Aorta (tissue), 5 donors: ENCODE measurements around the gene ASCC3. TPM values are rescaled to one million over a fixed set of nuclear protein-coding genes. Genes with fewer than 3 reads are reported as not detected.

Experiments used
- ATAC-seq: fragments of 200-7000 bp; cut with Tn5 transposase; one replicate; pipeline ENCODE4 v1.9.1; 2022; ENCODE audit warnings: moderate library complexity; ENCODE audit not compliant: low FRiP score
- DNase-seq, 2 donors: peaks; one replicate each; pipeline ENCODE4 v3.0.0-alpha.2; 2020
- H3K27ac ChIP-seq, 2 donors: one replicate each; pipeline ENCODE4 v1.5.1; 2013; ENCODE audit warnings: low read length in 2 of 2, mild to moderate bottlenecking in 2 of 2, moderate library complexity in 2 of 2, control low read depth in 1 of 2, inconsistent platforms in 1 of 2, low read depth in 1 of 2
- H3K27me3 ChIP-seq, 2 donors: one replicate each; pipeline ENCODE4 v1.6.1; 2013; ENCODE audit warnings: control low read depth in 1 of 2, low read length in 1 of 2, mild to moderate bottlenecking in 1 of 2, moderate library complexity in 1 of 2; ENCODE audit not compliant: insufficient read depth in 2 of 2, control insufficient read depth in 1 of 2
- H3K36me3 ChIP-seq, 2 donors: one replicate each; pipeline ENCODE4 v1.6.1; 2013; ENCODE audit warnings: control low read depth in 1 of 2, low read length in 1 of 2, mild to moderate bottlenecking in 1 of 2; ENCODE audit not compliant: insufficient read depth in 2 of 2, control insufficient read depth in 1 of 2
- H3K4me1 ChIP-seq, 2 donors: one replicate each; pipeline ENCODE4 v1.6.1; 2013; ENCODE audit warnings: low read length in 2 of 2, control low read depth in 1 of 2, mild to moderate bottlenecking in 1 of 2, moderate library complexity in 1 of 2; ENCODE audit not compliant: insufficient read depth in 2 of 2, control insufficient read depth in 1 of 2
- H3K4me3 ChIP-seq, 2 donors: one replicate each; pipeline ENCODE4 v1.5.1; 2013; ENCODE audit warnings: low read length in 2 of 2, control low read depth in 1 of 2, mild to moderate bottlenecking in 1 of 2
- H3K9me3 ChIP-seq: one replicate; pipeline ENCODE4 v1.6.1; 2013; ENCODE audit warnings: mild to moderate bottlenecking, low read length; ENCODE audit not compliant: control insufficient read depth
- WGBS, 2 donors: extraction: QIAGEN DNeasy Blood & Tissue Kit; methylation state at CpG; one replicate each; pipeline ENCODE4 v1.1.7; 2013; 5-methylcytosine and 5-hydroxymethylcytosine counted together
- intact Hi-C, 2 donors: fragments of 100-400 bp; cut with DNase I; formaldehyde crosslinking; loops; one replicate each; pipeline versions ENCODE4 v1.14.2 to v1.15.0; 2022
- polyA plus RNA-seq, 2 donors: library from polyadenylated mRNA; stranded (reverse); fragments of 200-250 nt; gene quantifications; one replicate each; pipeline ENCODE4 v1.2.3, GENCODE V29; 2013
- total RNA-seq, 2 donors: library from RNA; stranded (reverse); fragmentation: NEBNext Ultra II Directional; extraction: Animal tissue kit (Norgen Biotek cat#: 25700); gene quantifications; one replicate each; pipeline ENCODE4 v1.2.1, GENCODE V29; 2021
- donor health status: healthy with polysubstance abuse.
- donor health status: Bipolar disorder and iron deficiency.
- donor health status: DM: no; HTN: no; CAD: no.
- donor health status: DM: no; HTN: no; CAD: no.
- donor health status: DM: yes; HTN: yes; CAD: no.

Gene ASCC3
- total and polyA plus RNA-seq, 4 donors: 3.5 to 46.9 (median 26.8) TPM

DNA sequence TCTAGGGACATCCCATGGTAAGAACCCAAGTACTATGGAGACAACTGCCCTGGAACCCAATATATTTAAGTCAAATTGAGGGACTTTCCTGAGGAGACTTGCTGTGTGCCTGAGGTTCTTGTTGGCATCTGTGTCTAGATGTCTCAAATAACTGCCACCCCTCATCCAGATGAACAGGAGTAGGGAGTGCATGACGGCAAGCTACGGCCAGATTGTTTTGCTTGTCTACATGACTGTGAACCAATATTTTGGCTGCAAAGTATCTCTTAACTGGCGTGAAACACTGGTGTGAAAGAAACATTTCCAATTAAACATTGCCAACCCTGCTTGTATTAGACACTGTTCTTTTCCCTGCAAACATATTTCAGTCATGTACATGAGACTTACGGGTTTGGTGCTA, 364.0 kb downstream of the ASCC3 start:
- 92 to 96% methylated on average over 4 of the region's 4 CpGs for WGBS, 2 donors
- no peaks in the 10 kb centered on the region for H3K9me3 ChIP-seq
- intact Hi-C loops: no loop called here
- no peak for ATAC-seq
- peaks cover 1 to 6% of the 10 kb centered on the region in 2 donors for H3K36me3 ChIP-seq
- no peak for DNase-seq
- no peak overlapping the region for H3K27ac ChIP-seq
- no peaks in the 10 kb centered on the region for H3K27me3 ChIP-seq
- no peak overlapping the region for H3K4me3 ChIP-seq
- no peaks in the 10 kb centered on the region for H3K4me1 ChIP-seq

DNA sequence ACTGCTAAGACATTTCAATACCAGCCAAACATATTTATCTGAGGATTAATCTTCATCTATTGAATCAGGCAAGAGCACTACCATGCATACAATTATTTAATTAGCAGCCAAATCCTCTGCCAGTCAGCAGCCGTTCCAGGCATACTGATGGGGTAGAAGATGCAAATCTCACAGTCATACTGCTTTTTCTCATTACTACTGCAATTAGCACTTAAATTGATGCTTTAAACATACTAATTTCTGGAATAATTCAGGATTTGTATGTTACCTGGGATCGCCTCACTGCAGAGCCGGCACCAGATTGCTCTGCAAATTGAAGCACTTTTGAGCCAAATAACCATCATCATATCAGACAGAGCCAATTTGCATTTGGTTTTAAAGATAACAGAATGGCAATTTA, 366.5 kb downstream of the ASCC3 start:
- H3K4me3 ChIP-seq: no peak overlapping the region
- ATAC-seq: no peak
- H3K36me3 ChIP-seq: peaks cover 2 to 8% of the 10 kb centered on the region in 2 donors
- no peaks in the 10 kb centered on the region for H3K4me1 ChIP-seq
- no peak overlapping the region for H3K27ac ChIP-seq
- H3K9me3 ChIP-seq: no peaks in the 10 kb centered on the region
- WGBS, 2 donors: 94 to 98% methylated on average over 3 of the region's 3 CpGs
- no peak for DNase-seq
- intact Hi-C loops: no loop called here
- H3K27me3 ChIP-seq: no peaks in the 10 kb centered on the region

DNA sequence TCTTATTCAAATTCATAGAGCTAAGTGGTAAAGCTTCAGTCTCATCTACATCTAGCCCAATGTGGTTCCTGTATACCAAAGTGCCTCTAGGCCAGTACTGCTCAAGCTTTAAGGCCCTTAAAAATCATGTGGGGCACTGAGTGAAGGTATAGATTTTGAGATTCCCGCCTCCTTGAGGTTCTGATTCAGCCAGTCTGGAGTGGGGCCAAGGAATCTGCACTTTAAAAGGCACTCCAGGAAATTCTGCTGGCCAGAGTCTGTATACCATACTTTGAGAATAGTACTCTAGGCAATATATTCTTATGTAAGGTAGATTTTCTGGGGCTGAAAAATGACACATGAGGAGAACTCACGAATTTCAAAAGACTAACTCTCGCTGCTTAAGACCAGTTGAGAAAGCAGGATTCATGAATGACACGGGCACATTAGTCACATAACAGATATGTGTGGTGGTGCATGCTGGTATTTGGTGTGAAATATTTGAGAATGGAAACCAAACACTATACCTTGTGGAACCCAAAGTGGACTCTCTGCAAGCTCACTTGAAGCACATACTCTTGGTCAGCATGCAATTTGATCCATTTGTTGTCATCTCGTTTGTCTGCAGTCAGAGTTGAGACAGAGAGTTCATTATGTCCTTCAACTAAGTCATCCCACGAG, 368.8 kb downstream of the ASCC3 start:
- no peak for DNase-seq
- ATAC-seq: no peak
- Histone ChIP-seq H3K4me3 (no peak overlapping the region), H3K27ac (no peak overlapping the region), H3K9me3 (no peaks in the 10 kb centered on the region), H3K36me3 (peaks cover 2 to 8% of the 10 kb centered on the region in 2 donors), H3K4me1 (no peaks in the 10 kb centered on the region), H3K27me3 (no peaks in the 10 kb centered on the region)
- intact Hi-C loops: no loop called here
- 66 to 72% methylated on average over 6 of the region's 6 CpGs for WGBS, 2 donors

DNA sequence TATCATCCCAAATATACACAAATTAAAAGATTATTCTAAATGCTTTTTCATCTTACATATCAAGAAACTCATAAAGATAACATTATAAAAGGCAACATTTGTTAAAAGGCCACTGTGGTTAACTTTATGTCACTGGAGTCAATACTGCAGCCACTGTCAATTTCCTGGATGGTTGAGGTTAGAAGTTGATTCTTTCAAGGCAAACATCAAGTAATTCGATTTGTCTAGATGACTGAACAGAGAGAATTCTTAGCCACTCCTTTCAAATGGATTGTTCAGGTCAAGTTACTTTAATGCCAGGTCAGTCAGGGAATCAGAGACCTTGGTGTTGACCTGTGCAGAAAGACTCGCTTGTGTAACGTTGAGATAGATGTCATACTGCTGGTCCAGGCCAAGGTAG, 372.0 kb downstream of the ASCC3 start:
- Histone ChIP-seq H3K27me3 (no peaks in the 10 kb centered on the region), H3K4me1 (peaks cover 0 to 3% of the 10 kb centered on the region in 2 donors), H3K9me3 (no peaks in the 10 kb centered on the region), H3K4me3 (no peak overlapping the region), H3K27ac (no peak overlapping the region), H3K36me3 (peaks cover 2 to 8% of the 10 kb centered on the region in 2 donors)
- intact Hi-C loops: no loop called here
- 91 to 94% methylated on average over 3 of the region's 3 CpGs for whole genome bisulfite sequencing, 2 donors
- DNase-seq: no peak
- no peak for ATAC-seq

DNA sequence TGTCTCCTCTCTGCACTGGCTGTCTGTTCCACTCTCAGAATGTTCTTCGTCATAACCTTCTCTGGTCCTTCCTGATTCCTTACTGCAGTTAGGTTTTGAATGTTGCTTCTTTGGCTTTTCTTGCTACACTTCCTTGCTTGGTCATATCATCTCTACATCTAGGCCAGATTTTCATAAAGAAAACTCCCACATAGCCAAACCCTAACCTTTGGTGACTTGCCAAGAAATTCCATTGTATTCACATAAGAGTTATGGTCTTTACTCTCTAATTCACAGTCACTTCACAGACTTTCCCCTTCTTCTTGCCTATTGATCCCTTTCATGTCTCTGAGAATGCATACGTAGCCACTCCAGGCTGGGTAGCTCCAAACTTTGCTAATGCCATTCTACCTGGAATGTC, 374.5 kb downstream of the ASCC3 start:
- Histone ChIP-seq H3K4me3 (no peak overlapping the region), H3K4me1 (peaks cover 0 to 4% of the 10 kb centered on the region in 2 donors), H3K27ac (no peak overlapping the region), H3K36me3 (no peaks in the 10 kb centered on the region), H3K27me3 (no peaks in the 10 kb centered on the region), H3K9me3 (no peaks in the 10 kb centered on the region)
- intact Hi-C loops: no loop called here
- 94 to 97% methylated on average over 2 of the region's 2 CpGs for WGBS, 2 donors
- DNase-seq: no peak
- ATAC-seq: no peak

DNA sequence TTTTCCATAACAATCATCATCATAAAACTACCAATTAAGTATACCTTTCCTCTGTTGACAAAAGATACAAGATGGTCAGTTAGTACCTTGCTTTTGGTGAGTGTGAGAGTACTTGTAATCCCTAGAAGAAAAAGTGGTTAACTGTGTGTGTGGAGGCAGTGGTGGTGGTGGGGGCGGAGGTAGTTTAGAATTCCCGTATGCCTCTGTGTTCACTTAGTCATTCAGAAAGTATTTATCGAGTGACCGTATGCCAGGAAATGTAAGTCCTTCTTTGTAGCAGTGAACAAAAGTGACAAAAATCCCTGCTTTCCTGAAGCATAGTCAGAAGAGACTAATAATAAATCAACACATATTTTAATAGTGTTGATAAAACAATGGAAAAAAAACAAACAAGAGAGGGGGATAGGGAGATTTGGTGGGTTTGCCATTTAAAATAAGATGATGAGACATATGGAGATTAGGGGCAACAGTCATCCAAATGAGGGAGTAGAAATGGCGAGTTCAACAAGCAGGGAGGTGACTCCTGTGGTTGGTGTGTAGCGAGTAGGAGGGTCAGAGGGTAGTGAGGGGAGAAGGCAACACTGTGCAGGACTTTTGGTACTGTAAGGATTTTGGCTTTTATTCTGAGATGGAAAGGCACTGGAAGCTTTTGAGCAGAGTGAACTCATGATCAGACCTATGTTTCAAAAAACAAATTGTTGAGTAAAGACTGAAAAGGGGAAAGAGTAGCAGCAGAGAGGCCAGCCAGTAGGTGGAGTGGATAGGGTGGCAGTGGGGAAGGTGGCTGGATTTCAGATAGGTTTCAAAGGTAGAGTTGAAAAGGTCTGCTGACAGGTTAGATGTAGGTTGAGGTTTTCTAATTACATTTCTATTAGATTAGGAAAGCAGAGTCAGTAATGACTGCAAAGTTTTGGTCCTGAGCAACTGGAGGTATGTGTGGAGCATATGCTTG, 376.1 kb downstream of the ASCC3 start:
- Histone ChIP-seq H3K27ac (peak overlapping the region; percentile 82 to 98), H3K27me3 (no peaks in the 10 kb centered on the region), H3K9me3 (no peaks in the 10 kb centered on the region), H3K36me3 (no peaks in the 10 kb centered on the region), H3K4me3 (no peak overlapping the region), H3K4me1 (peaks cover 0 to 4% of the 10 kb centered on the region in 2 donors)
- intact Hi-C loops: no loop called here
- DNase-seq: peak; percentile 63 to 75
- ATAC-seq: peak; percentile 70
- WGBS, 2 donors: 26 to 28% methylated on average over 6 of the region's 6 CpGs

DNA sequence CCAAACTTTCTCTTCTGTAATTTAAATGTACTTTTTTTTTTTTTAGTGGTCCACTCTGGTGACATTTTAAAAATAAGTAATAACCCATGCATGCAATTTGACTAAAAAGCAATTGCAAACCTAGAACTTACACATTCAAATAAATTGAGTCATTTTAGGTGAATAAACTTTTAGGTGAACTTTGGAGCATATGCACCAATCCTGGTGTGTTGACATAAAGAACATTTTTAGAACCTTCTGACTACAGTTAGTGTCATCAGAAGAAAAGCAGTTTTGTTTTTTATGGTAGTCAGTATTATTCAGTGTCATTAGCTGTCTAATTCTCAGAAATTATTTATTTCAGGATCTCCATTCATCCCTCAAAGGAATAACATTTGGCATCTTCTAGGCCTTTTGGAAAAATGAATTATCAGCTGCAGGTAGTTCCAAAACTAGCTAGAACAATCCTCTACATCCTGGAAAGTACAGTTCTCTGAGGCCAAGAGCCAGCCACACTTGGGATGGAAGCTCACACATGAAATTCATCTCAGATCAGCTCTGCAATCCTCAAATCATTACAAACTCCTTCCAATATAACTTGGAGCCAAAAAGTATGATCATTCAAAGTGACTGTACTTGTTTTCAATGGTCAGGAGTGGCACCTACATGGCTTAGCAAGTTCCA, 378.0 kb downstream of the ASCC3 start:
- Histone ChIP-seq H3K4me1 (peaks cover 0 to 4% of the 10 kb centered on the region in 2 donors), H3K9me3 (no peaks in the 10 kb centered on the region), H3K36me3 (no peaks in the 10 kb centered on the region), H3K27me3 (no peaks in the 10 kb centered on the region), H3K27ac (no peak overlapping the region), H3K4me3 (no peak overlapping the region)
- no peak for DNase-seq
- intact Hi-C loops: no loop called here
- no peak for ATAC-seq

DNA sequence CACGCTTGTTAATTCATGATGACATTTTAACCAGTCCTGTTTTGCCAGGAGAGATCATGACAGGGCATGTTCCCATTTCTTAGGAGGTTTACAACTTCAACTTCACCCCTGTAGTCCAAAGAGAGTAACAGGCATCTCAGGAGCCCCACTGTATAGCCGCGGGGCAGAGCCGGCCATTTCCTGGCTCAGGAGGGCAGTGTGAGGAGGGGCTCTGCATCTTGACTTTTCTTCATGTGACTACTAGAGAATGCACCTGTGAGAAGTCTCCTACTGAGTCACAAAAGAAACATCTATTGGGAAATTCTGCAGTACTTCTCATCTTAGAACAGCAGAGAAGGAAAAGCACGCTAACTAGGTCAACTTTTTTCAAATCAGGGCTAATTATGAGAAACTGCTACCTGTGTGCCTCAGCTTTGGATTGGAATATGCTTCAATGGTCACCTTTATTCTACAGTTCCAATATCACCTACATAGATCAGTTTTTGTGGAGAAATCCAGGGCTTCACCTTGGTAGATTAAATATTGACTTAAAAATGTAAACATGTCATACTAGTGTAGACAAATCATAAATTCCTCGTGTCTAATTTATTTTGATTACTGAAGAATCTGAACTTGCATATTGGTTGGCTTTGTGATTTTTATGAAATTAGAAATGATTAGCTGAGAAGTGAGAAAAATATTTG, 387.8 kb downstream of the ASCC3 start:
- no peak for ATAC-seq
- H3K4me1 ChIP-seq: no peaks in the 10 kb centered on the region
- DNase-seq: no peak
- peaks cover 1% of the 10 kb centered on the region for H3K9me3 ChIP-seq
- no peaks in the 10 kb centered on the region for H3K27me3 ChIP-seq
- 74 to 75% methylated on average over 6 of the region's 6 CpGs for WGBS, 2 donors
- no peak overlapping the region for H3K27ac ChIP-seq
- no peak overlapping the region for H3K4me3 ChIP-seq
- intact Hi-C loops: loop anchor here in 1 of 2 donors (10.0 kb wide), 1 partner anchor 171 kb away; no protein-coding TSS in a partner anchor
- H3K36me3 ChIP-seq: no peaks in the 10 kb centered on the region
